SK-N-SH (cell line): ENCODE data around the gene FKBP8. TPM values are rescaled to one million over a fixed set of nuclear protein-coding genes. Genes with fewer than 3 reads are reported as not detected.

ENCODE experiments used
- CTCF ChIA-PET: fragments of 300-600, 350-600 bp; formaldehyde crosslinking; extraction: SDS; loops from one replicate; lab custom pipeline; 2021; lab: Yijun Ruan, JAX
- POLR2A ChIA-PET: fragments of 350-600 bp; sonication (Branson Sonifier 250); formaldehyde crosslinking; extraction: SDS; loops from one replicate; lab custom pipeline; 2020; ENCODE audit warnings: antibody characterized with exemption, inconsistent platforms; lab: Yijun Ruan, JAX
- DNase-seq: peaks from one replicate; pipeline ENCODE4 v3.0.0; 2012
- H2AFZ ChIP-seq: fragments of 200-600 bp; sonication (generic); 2 replicates; pipeline ENCODE4 v1.8.1; 2016; ENCODE audit warnings: antibody characterized with exemption, mild to moderate bottlenecking, low read depth
- H3F3A ChIP-seq: fragments of 200-600 bp; sonication (generic); replicated peaks from 2 replicates; pipeline ENCODE3; 2016; ENCODE audit warnings: antibody characterized with exemption, mild to moderate bottlenecking; ENCODE audit not compliant: insufficient read depth
- H3K27ac ChIP-seq, 2 experiments: fragments of 200-500 bp in 1 of 2; fragments of 200-600 bp in 1 of 2; sonication (Bioruptor generic) in 1 of 2; sonication (generic), shearing (Covaris generic) in 1 of 2; 2 replicates each; pipeline versions ENCODE4 v1.5.1 to v1.6.1; 2014 to 2016; ENCODE audit warnings: low read depth in 2 of 2, inconsistent platforms in 1 of 2, low read length in 1 of 2, mild to moderate bottlenecking in 1 of 2, mixed read lengths in 1 of 2
- H3K27me3 ChIP-seq: fragments of 200-600 bp; sonication (generic), shearing (Covaris generic); 2 replicates; pipeline ENCODE4 v1.6.1; 2016; ENCODE audit warnings: mixed run types; ENCODE audit not compliant: insufficient read depth
- H3K36me3 ChIP-seq, 2 experiments: fragments of 200-500 bp in 1 of 2; fragments of 200-600 bp in 1 of 2; sonication (Bioruptor generic) in 1 of 2; sonication (generic) in 1 of 2; replicated peaks in 1 of 2; 2 replicates each; pipeline versions ENCODE3 to v1.5.1; 2014 to 2016; ENCODE audit warnings: low read length in 1 of 2, mild to moderate bottlenecking in 1 of 2; ENCODE audit not compliant: insufficient read depth in 2 of 2, control insufficient read depth in 1 of 2
- H3K4me1 ChIP-seq, 2 experiments: fragments of 200-500 bp in 1 of 2; fragments of 200-600 bp in 1 of 2; sonication (Bioruptor generic) in 1 of 2; sonication (generic), shearing (Covaris generic) in 1 of 2; 2 replicates each; pipeline versions ENCODE4 v1.5.1 to v1.6.1; 2014 to 2016; ENCODE audit warnings: low read depth in 1 of 2, low read length in 1 of 2, mixed run types in 1 of 2; ENCODE audit not compliant: insufficient read depth in 2 of 2, control insufficient read depth in 1 of 2
- H3K4me2 ChIP-seq: fragments of 200-600 bp; sonication (generic), shearing (Covaris generic); 2 replicates; pipeline ENCODE4 v1.6.1; 2017; ENCODE audit warnings: mixed run types
- H3K4me3 ChIP-seq, 2 experiments: fragments of 200-500 bp in 1 of 2; fragments of 200-600 bp in 1 of 2; sonication (Bioruptor generic) in 1 of 2; sonication (generic), shearing (Covaris generic) in 1 of 2; 2 replicates each; pipeline versions ENCODE4 v1.5.1 to v1.8.1; 2014 to 2016; ENCODE audit warnings: low read depth in 2 of 2, inconsistent platforms in 1 of 2, low read length in 1 of 2, mild to moderate bottlenecking in 1 of 2, mixed read lengths in 1 of 2, moderate library complexity in 1 of 2
- H3K79me2 ChIP-seq: fragments of 200-600 bp; sonication (generic); 2 replicates; pipeline ENCODE4 v1.8.1; 2017; ENCODE audit warnings: mild to moderate bottlenecking; ENCODE audit not compliant: insufficient read depth
- H3K9ac ChIP-seq: fragments of 200-600 bp; sonication (generic); 2 replicates; pipeline ENCODE4 v1.6.1; 2017; ENCODE audit warnings: mixed run types
- H3K9me2 ChIP-seq: fragments of 200-600 bp; sonication (generic); 2 replicates; pipeline ENCODE4 v1.6.1; 2017; ENCODE audit warnings: mixed run types
- H3K9me3 ChIP-seq: fragments of 200-600 bp; sonication (generic); 2 replicates; pipeline ENCODE4 v1.6.1; 2017; ENCODE audit warnings: mixed run types, mild to moderate bottlenecking, moderate library complexity
- H4K20me1 ChIP-seq: fragments of 200-600 bp; sonication (generic); 2 replicates; pipeline ENCODE4 v1.6.1; 2017; ENCODE audit warnings: mild to moderate bottlenecking, mixed run types; ENCODE audit not compliant: insufficient read depth
- ELF1 ChIP-seq: IDR thresholded peaks from 2 replicates; pipeline ENCODE4 v1.4.0; 2012
- EP300 ChIP-seq, 2 experiments: IDR thresholded peaks; 2 replicates each; pipeline versions ENCODE4 v1.4.0 to v1.6.1; 2012; ENCODE audit warnings: borderline replicate concordance in 1 of 2, low read depth in 1 of 2, low read length in 1 of 2
- EZH2phosphoT487 ChIP-seq: fragments of 200-600 bp; sonication (generic); IDR thresholded peaks from 2 replicates; pipeline ENCODE4 v1.6.1; 2017; ENCODE audit warnings: low read depth, mixed run types, mild to moderate bottlenecking, antibody characterized with exemption, moderate library complexity, borderline replicate concordance
- FOSL2 ChIP-seq: IDR thresholded peaks from 2 replicates; pipeline ENCODE4 v1.4.0; 2012; ENCODE audit warnings: low read depth, mild to moderate bottlenecking, moderate library complexity, borderline replicate concordance
- FOXJ3 ChIP-seq: sonication (generic); formaldehyde crosslinking; IDR thresholded peaks from 2 replicates; pipeline ENCODE4 v1.5.1; 2020; ENCODE audit warnings: mild to moderate bottlenecking, missing genetic modification reagents
- GABPA ChIP-seq: IDR thresholded peaks from 2 replicates; pipeline ENCODE4 v1.4.0; 2012; ENCODE audit warnings: low read depth, mild to moderate bottlenecking
- GATA2 ChIP-seq: sonication (generic); formaldehyde crosslinking; IDR thresholded peaks from 2 replicates; pipeline ENCODE4 v1.5.0; 2020; ENCODE audit warnings: mild to moderate bottlenecking, missing genetic modification reagents
- PBX3 ChIP-seq: IDR thresholded peaks from 2 replicates; pipeline ENCODE4; 2012
- RAD21 ChIP-seq: IDR thresholded peaks from 2 replicates; pipeline ENCODE4 v1.6.1; 2012; ENCODE audit warnings: mild to moderate bottlenecking, low read length
- RCOR1 ChIP-seq: fragments of 150-350 bp; IDR thresholded peaks from 2 replicates; pipeline ENCODE4 v1.6.1; 2017; ENCODE audit warnings: antibody characterized with exemption, low read length
- REST ChIP-seq: IDR thresholded peaks from 2 replicates; pipeline ENCODE4 v1.6.1; 2012; ENCODE audit warnings: mild to moderate bottlenecking, low read depth, low read length, moderate library complexity
- RFX5 ChIP-seq: IDR thresholded peaks from 2 replicates; pipeline ENCODE4 v1.6.1; 2012; ENCODE audit warnings: mild to moderate bottlenecking, improper control_type of control experiment, low read length
- RXRA ChIP-seq: IDR thresholded peaks from 2 replicates; pipeline ENCODE4 v1.4.0; 2012; ENCODE audit warnings: low read depth, mild to moderate bottlenecking, borderline replicate concordance
- SIN3A ChIP-seq: IDR thresholded peaks from 2 replicates; pipeline ENCODE4 v1.6.1; 2012; ENCODE audit warnings: low read depth, mild to moderate bottlenecking, low read length, moderate library complexity, borderline replicate concordance
- TAF1 ChIP-seq: IDR thresholded peaks from 2 replicates; pipeline ENCODE4 v1.6.1; 2012; ENCODE audit warnings: low read depth, mild to moderate bottlenecking, low read length, moderate library complexity, borderline replicate concordance
- TCF12 ChIP-seq: IDR thresholded peaks from 2 replicates; pipeline ENCODE4 v1.4.0; 2012
- USF2 ChIP-seq: fragments of 150-350 bp; IDR thresholded peaks from 2 replicates; pipeline ENCODE4 v1.6.1; 2017; ENCODE audit warnings: antibody characterized with exemption, low read length, low read depth, borderline replicate concordance
- YY1 ChIP-seq: IDR thresholded peaks from 2 replicates; pipeline ENCODE4 v1.4.0; 2012; ENCODE audit warnings: low read depth, mild to moderate bottlenecking
- WGBS: methylation state at CpG from one replicate; pipeline ENCODE4 v1.1.6; 2017; ENCODE audit warnings: low lambda C conversion rate; 5-methylcytosine and 5-hydroxymethylcytosine counted together
- polyA plus RNA-seq, 3 experiments: library from polyadenylated mRNA; depleted of rRNA; stranded (reverse); fragments of >200 nt; gene quantifications; 2 replicates each; pipeline ENCODE4 v1.2.3, GENCODE V29; 2012

The FKBP8 gene
- polyA plus RNA-seq, 1 of the 3 experiments (the other 2 are of a cell fraction) = 273 TPM

- WGBS = 97% methylated on average over 9 of the region's 9 CpGs
- TF ChIP-seq TAF1 (no peak), FOSL2 (no peak), EZH2phosphoT487 (no peak), TCF12 (no peak), RFX5 (no peak), USF2 (no peak), YY1 (no peak), GATA2 (CRISPR knock-in tag) (no peak), FOXJ3 (no peak), ELF1 (no peak), EP300 (IDR thresholded peaks at IDR 0.05; ENCODE audit: borderline replicate concordance in 1 of 2, low read depth in 1 of 2, low read length in 1 of 2) (no peak), RAD21 (no peak), RCOR1 (no peak), PBX3 (no peak)
- H4K20me1 ChIP-seq = peaks cover 63% of the 10 kb centered on the region
- no peaks in the 10 kb centered on the region for H3K9me2 ChIP-seq
- no peaks in the 10 kb centered on the region for H3K36me3 ChIP-seq
- peaks cover 17% of the 10 kb centered on the region for H3F3A ChIP-seq
- POLR2A ChIA-PET = interaction anchor here (0.8 kb wide), 1 partner anchor 11 kb away, joined by 3 read pairs; no protein-coding TSS in a partner anchor
- H3K27ac ChIP-seq = 0 out of 4 replicates have a peak overlapping the region, but pooled peaks of 1 of the 2 experiments have one; percentile 95
- peaks cover 4 to 11% of the 10 kb centered on the region in 2 experiments; a peak in 1 of 4 replicates for H3K4me1 ChIP-seq
- no peak overlapping the region for H2AFZ ChIP-seq
- CTCF ChIA-PET = interaction anchor here (1.5 to 5.7 kb wide), 5 partner anchors 15 to 71 kb away, joined by 6 to 36 read pairs (median 28); partner anchors contain the start of gene REX1BD
- no peaks in the 10 kb centered on the region for H3K27me3 ChIP-seq
- H3K4me3 ChIP-seq = no peak overlapping the region
- H3K9me3 ChIP-seq = no peaks in the 10 kb centered on the region
- H3K9ac ChIP-seq = no peak overlapping the region
- H3K4me2 ChIP-seq = no peak overlapping the region
- H3K79me2 ChIP-seq = peaks cover 80% of the 10 kb centered on the region
- no peak for DNase-seq
Observed at GRCh38 chr19:18518639-18519038, 24.7 kb downstream of the FKBP8 start.

GRCh38 chr19:18517606-18518005, 25.8 kb downstream of the FKBP8 start:
- TF ChIP-seq GABPA = no peak
- TF ChIP-seq RAD21 = no peak
- no peak for TF ChIP-seq REST
- no peak for TF ChIP-seq TAF1
- no peak for TF ChIP-seq SIN3A
- TF ChIP-seq RXRA = no peak
- DNase-seq = no peak
- Histone ChIP-seq H3K4me3 (no peak overlapping the region), H3K27me3 (no peaks in the 10 kb centered on the region), H3K36me3 (no peaks in the 10 kb centered on the region), H3K4me2 (no peak overlapping the region), H3K9ac (no peak overlapping the region), H4K20me1 (peaks cover 74% of the 10 kb centered on the region), H3K27ac (no peak overlapping the region), H3K9me3 (no peaks in the 10 kb centered on the region), H3K4me1 (peaks cover 4 to 15% of the 10 kb centered on the region in 2 experiments; a peak in 1 of 4 replicates), H3K9me2 (no peaks in the 10 kb centered on the region), H3F3A (peaks cover 17% of the 10 kb centered on the region), H3K79me2 (peaks cover 90% of the 10 kb centered on the region), H2AFZ (no peak overlapping the region)
- POLR2A ChIA-PET = no interaction called here
- WGBS = 90% methylated on average over 4 of the region's 4 CpGs
- CTCF ChIA-PET = interaction anchor here (0.6 to 5.7 kb wide), 3 partner anchors 14 to 186 kb away, joined by 3 to 36 read pairs (median 29); no protein-coding TSS in a partner anchor
